Omental fat pad (tissue), 4 donors: ENCODE measurements around the gene MYADM. TPM values are rescaled to one million over a fixed set of nuclear protein-coding genes. Genes with fewer than 3 reads are reported as not detected.
"Not testable (repeated sequence)": the region's sequence is repeated elsewhere in the genome, so short reads cannot be mapped to it uniquely, and the experiment has no call there.

Experiments
- ATAC-seq: fragments of 150-250 bp; one replicate; pipeline ENCODE4 v1.9.1; 2016; ENCODE audit warnings: mild to moderate bottlenecking, moderate library complexity; ENCODE audit not compliant: low FRiP score
- DNase-seq: peaks from one replicate; pipeline ENCODE4 v3.0.0-alpha.2; 2019; ENCODE audit warnings: low spot score
- CTCF ChIP-seq, 3 donors: fragments of 450-650 bp; IDR thresholded peaks; one replicate each; pipeline ENCODE4 v1.5.1; 2016 to 2017; ENCODE audit warnings: antibody characterized with exemption in 3 of 3, mild to moderate bottlenecking in 3 of 3, moderate library complexity in 2 of 3
- total RNA-seq, 4 donors: library from RNA; depleted of rRNA; stranded (reverse); fragments of >200 nt; gene quantifications; one replicate each; pipeline ENCODE4 v1.1.0, GENCODE V29; 2016

Gene MYADM
- total RNA-seq, 4 donors from 2014 or later = 50.6 to 346 (median 97.8) TPM

GRCh38 chr19:53828531-53828930, 39.2 kb upstream of the MYADM start:
- no peak for DNase-seq
- TF ChIP-seq CTCF (IDR thresholded peaks at IDR 0.05) = no peak
- no peak for ATAC-seq

- not testable (repeated sequence) for ATAC-seq, DNase-seq
Measured at GRCh38 chr19:53832861-53833260, 34.8 kb upstream of the MYADM start.

GRCh38 chr19:53838446-53838845, 29.2 kb upstream of the MYADM start:
- DNase-seq, ATAC-seq: not testable (repeated sequence)

GRCh38 chr19:53840241-53840640, 27.4 kb upstream of the MYADM start:
- not testable (repeated sequence) for DNase-seq, ATAC-seq

- not testable (repeated sequence) for ATAC-seq, DNase-seq
Measured at GRCh38 chr19:53840914-53841313, 26.8 kb upstream of the MYADM start.

GRCh38 chr19:53844849-53845246, 22.8 kb upstream of the MYADM start:
- no peak for DNase-seq
- TF ChIP-seq CTCF (IDR thresholded peaks at IDR 0.05) = no peak
- no peak for ATAC-seq

GRCh38 chr19:53847555-53847954, 20.1 kb upstream of the MYADM start:
- ATAC-seq (no peak), DNase-seq (no peak)
- no peak for TF ChIP-seq CTCF (IDR thresholded peaks at IDR 0.05)

GRCh38 chr19:53849237-53849676, 18.4 kb upstream of the MYADM start:
- TF ChIP-seq CTCF (IDR thresholded peaks at IDR 0.05) = no peak
- no peak for DNase-seq
- peak; percentile 55 for ATAC-seq

- no peak for ATAC-seq
- no peak for DNase-seq
- no peak for TF ChIP-seq CTCF (IDR thresholded peaks at IDR 0.05)
Measured at GRCh38 chr19:53853707-53854106, 14.0 kb upstream of the MYADM start.
